ENCODE results near the gene GDPGP1.
"Not testable (repeated sequence)": the region's sequence is repeated elsewhere in the genome, so short reads cannot be mapped to it uniquely, and the experiment has no call there.

GDPGP1 gene

GRCh38 chr15:90261811-90262210, 27.8 kb downstream of the GDPGP1 start:
- no peak for DNase-seq (ENCODE audit: low read depth)

- no peak for DNase-seq (ENCODE audit: low read depth)
Observed at GRCh38 chr15:90262426-90262825, 28.4 kb downstream of the GDPGP1 start.

- DNase-seq (ENCODE audit: low read depth), result peak; percentile 17
Observed at GRCh38 chr15:90264671-90265070, 30.7 kb downstream of the GDPGP1 start.

- peak; percentile 85 for DNase-seq (ENCODE audit: low read depth)
Observed at GRCh38 chr15:90265271-90266060, 31.5 kb downstream of the GDPGP1 start, which contains the start of gene NGRN. Gene NGRN (plus strand): TSS chr15:90265672. CDS start chr15:90265713, 41 bp downstream.

- peak; percentile 27 for DNase-seq (ENCODE audit: low read depth)
Observed at GRCh38 chr15:90266061-90266431, 32.0 kb downstream of the GDPGP1 start.

- no peak for DNase-seq (ENCODE audit: low read depth)
Observed at GRCh38 chr15:90266485-90266884, 32.5 kb downstream of the GDPGP1 start.

GRCh38 chr15:90268415-90268814, 34.4 kb downstream of the GDPGP1 start:
- DNase-seq (ENCODE audit: low read depth), result no peak

- no peak for DNase-seq (ENCODE audit: low read depth)
Observed at GRCh38 chr15:90270502-90271150, 36.6 kb downstream of the GDPGP1 start.

GRCh38 chr15:90271459-90272166, 37.6 kb downstream of the GDPGP1 start:
- no peak for DNase-seq (ENCODE audit: low read depth)

GRCh38 chr15:90278467-90278866, 44.5 kb downstream of the GDPGP1 start:
- DNase-seq (ENCODE audit: low read depth), result not testable (repeated sequence)

GRCh38 chr15:90280743-90281142, 46.7 kb downstream of the GDPGP1 start:
- DNase-seq (ENCODE audit: low read depth), result not testable (repeated sequence)

- not testable (repeated sequence) for DNase-seq (ENCODE audit: low read depth)
Observed at GRCh38 chr15:90281637-90282036, 47.6 kb downstream of the GDPGP1 start.

GRCh38 chr15:90286678-90287077, 52.7 kb downstream of the GDPGP1 start:
- DNase-seq (ENCODE audit: low read depth), result no peak

GRCh38 chr15:90287101-90287500, 53.1 kb downstream of the GDPGP1 start:
- DNase-seq (ENCODE audit: low read depth), result no peak

GRCh38 chr15:90287946-90288345, 53.9 kb downstream of the GDPGP1 start:
- no peak for DNase-seq (ENCODE audit: low read depth)

GRCh38 chr15:90291679-90292356, 57.8 kb downstream of the GDPGP1 start:
- DNase-seq (ENCODE audit: low read depth), result no peak

GRCh38 chr15:90293040-90293810, 59.2 kb downstream of the GDPGP1 start:
- peak; percentile 23 for DNase-seq (ENCODE audit: low read depth)

GRCh38 chr15:90294159-90294558, 60.1 kb downstream of the GDPGP1 start:
- DNase-seq (ENCODE audit: low read depth), result no peak

- no peak for DNase-seq (ENCODE audit: low read depth)
Observed at GRCh38 chr15:90294601-90295269, 60.7 kb downstream of the GDPGP1 start.

GRCh38 chr15:90295270-90295648, 61.2 kb downstream of the GDPGP1 start:
- no peak for DNase-seq (ENCODE audit: low read depth)
